ENCODE data around the gene FOXA1. TPM values are rescaled to one million over a fixed set of nuclear protein-coding genes. Genes with fewer than 3 reads are reported as not detected.
A peak's percentile ranks its signal among the peaks of the same experiment; 100 is the strongest.

FOXA1 gene
- total and polyA plus RNA-seq, 7 donors = 14.4 to 19.4 (median 18.3) TPM; not detected in 4

DNA sequence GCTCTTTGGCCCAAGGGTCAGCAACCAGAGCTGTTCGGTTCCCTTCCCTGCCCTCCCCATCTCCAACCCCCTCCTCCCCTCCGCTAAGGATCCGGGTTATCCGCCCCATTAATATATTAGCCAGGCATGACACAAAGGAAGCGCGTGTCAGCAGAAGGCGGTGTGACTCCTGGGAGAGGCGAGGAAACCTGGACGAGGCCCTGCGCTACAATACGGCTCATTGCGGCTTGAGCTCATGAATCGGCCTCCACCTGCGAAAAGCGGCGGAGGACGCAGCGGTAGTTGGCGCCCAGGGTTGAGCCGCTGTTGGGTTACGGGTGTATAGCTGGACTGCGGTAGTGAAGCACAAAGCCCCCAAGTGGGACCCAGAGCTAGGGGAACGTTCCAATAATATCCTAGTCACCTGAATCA is 9.9 kb downstream of the FOXA1 start:
- TF ChIP-seq EP300 (IDR thresholded peaks at IDR 0.05) = no peak
- no peak for TF ChIP-seq POLR2AphosphoS5 (IDR thresholded peaks at IDR 0.05)
- TF ChIP-seq, protein P1, sequence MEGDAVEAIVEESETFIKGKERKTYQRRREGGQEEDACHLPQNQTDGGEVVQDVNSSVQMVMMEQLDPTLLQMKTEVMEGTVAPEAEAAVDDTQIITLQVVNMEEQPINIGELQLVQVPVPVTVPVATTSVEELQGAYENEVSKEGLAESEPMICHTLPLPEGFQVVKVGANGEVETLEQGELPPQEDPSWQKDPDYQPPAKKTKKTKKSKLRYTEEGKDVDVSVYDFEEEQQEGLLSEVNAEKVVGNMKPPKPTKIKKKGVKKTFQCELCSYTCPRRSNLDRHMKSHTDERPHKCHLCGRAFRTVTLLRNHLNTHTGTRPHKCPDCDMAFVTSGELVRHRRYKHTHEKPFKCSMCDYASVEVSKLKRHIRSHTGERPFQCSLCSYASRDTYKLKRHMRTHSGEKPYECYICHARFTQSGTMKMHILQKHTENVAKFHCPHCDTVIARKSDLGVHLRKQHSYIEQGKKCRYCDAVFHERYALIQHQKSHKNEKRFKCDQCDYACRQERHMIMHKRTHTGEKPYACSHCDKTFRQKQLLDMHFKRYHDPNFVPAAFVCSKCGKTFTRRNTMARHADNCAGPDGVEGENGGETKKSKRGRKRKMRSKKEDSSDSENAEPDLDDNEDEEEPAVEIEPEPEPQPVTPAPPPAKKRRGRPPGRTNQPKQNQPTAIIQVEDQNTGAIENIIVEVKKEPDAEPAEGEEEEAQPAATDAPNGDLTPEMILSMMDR (IDR thresholded peaks at IDR 0.05) = no peak
- TF ChIP-seq POLR2A (IDR thresholded peaks at IDR 0.05) = no peak
- intact Hi-C loops (cut with DNase I) = loop anchor here (10.0 kb wide), 1 partner anchor 290 kb away; no protein-coding TSS in a partner anchor
- peaks cover 0 to 28% (median 26%) of the 10 kb centered on the region in 4 donors for H3K4me1 ChIP-seq
- no peak for DNase-seq
- H3K27ac ChIP-seq = no peak overlapping the region
- peaks cover 49 to 90% (median 79%) of the 10 kb centered on the region in 3 donors for H3K27me3 ChIP-seq
- no peaks in the 10 kb centered on the region for H3K9me3 ChIP-seq
- no peak overlapping the region for H3K4me3 ChIP-seq
- WGBS, 2 donors = 5 to 8% methylated on average over 23 of the region's 23 CpGs
- no peaks in the 10 kb centered on the region for H3K36me3 ChIP-seq

DNA sequence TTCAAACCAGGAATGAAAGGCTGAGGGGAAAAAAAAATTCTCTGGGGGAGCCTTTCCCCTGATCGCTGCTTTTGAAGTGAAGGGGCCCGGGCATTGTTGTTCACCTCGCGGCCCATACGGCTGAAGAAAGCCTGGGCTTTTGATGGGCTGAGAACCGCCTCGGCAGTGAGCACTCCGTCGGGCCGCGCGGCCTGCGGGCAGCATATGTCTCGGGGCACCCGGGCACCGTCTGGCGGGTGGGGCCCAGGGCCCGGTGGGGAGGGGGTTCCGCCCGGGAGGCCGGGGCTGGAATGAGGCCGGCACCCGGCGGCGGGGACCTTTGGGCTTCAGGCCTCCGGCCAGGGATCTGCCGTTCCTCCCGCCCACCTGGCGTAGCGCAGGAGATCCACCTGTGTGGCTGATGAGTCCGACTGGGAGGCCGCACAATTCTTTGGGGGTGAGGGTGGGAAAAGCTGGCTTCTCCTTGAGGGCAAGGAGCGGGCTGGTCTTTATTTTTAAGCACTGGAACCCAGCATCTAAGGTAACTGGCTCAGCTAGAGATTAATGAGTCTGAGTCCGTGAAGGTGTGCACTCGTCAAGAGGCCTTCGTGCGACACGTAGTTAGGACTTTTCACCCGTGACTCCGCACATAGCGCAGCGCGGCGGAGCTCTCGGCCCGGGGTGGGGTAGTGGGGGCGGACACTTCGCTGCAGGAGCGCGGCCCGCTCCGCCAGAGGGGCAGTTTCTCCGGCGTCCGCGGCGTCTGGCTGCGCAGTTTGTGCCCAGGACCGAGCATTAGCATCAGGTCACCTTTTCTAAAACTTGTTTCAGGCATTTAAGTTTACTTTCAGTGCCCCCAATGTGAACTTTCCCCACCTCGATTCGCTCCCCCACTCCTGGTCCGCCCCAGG is 10.6 kb downstream of the FOXA1 start:
- intact Hi-C loops (cut with DNase I) = loop anchor here (10.0 kb wide), 1 partner anchor 290 kb away; no protein-coding TSS in a partner anchor
- DNase-seq = no peak
- TF ChIP-seq POLR2A (IDR thresholded peaks at IDR 0.05) (no peak), POLR2AphosphoS5 (IDR thresholded peaks at IDR 0.05) (no peak)
- TF ChIP-seq, protein P1 (IDR thresholded peaks at IDR 0.05) = no peak
- H3K27ac ChIP-seq = no peak overlapping the region
- no peaks in the 10 kb centered on the region for H3K36me3 ChIP-seq
- H3K4me1 ChIP-seq = peaks cover 0 to 28% (median 26%) of the 10 kb centered on the region in 4 donors
- H3K9me3 ChIP-seq = no peaks in the 10 kb centered on the region
- WGBS, 2 donors = 4 to 6% methylated on average over 62 of the region's 62 CpGs
- peaks cover 49 to 90% (median 72%) of the 10 kb centered on the region in 3 donors for H3K27me3 ChIP-seq
- no peak overlapping the region for H3K4me3 ChIP-seq

DNA sequence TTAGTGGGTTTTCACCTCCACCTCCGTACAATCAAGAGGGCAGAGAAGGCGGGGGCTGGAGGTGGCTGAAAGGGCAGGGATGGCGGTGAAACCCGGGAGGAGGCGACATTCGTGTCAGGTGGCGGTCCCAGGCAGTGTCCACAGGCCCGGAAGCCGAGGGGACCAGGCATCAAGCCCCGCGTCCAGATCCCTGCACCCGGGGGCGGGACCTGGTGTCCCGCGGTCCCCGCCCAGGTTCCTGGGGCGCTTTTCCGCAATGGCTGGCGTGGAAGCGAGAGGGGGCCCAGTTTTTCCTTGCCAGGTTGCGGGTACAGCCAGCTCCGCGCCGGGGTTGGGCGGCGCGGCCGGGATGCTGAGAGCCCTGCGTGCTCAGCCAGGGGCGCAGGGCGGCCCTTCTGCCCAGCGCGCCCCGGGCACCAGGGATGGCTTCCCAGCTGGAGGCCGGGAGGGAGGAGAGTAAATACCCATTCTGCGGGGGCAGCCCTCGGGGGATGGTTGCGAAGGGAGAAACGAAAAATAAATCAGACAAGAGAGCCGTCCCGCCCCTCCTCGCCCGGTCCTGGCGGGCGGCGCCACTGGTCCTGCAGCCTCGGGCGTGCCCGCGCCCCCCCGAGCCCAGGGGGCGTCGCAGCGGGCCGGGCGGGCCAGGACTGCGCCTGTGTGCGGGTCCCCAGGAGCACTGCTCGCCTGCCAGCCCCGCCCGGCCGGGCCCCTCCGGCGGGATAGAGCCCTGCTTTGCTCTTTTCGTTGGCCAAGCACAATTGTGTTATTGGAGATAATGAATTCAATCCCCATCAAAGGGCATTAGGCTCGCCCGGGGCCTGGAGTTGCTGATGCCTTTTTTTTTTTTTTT is 11.5 kb downstream of the FOXA1 start:
- Histone ChIP-seq H3K9me3 (no peaks in the 10 kb centered on the region), H3K4me1 (peaks cover 0 to 28% (median 26%) of the 10 kb centered on the region in 4 donors), H3K27ac (no peak overlapping the region), H3K4me3 (peak overlapping the region in 1 of 4 donors; percentile 8), H3K36me3 (no peaks in the 10 kb centered on the region), H3K27me3 (peaks cover 42 to 88% (median 64%) of the 10 kb centered on the region in 3 donors)
- 2 to 4% methylated on average over 67 of the region's 67 CpGs for WGBS, 2 donors
- TF ChIP-seq POLR2A (IDR thresholded peaks at IDR 0.05) = no peak
- TF ChIP-seq, protein P1 (IDR thresholded peaks at IDR 0.05) = no peak
- TF ChIP-seq EP300 (IDR thresholded peaks at IDR 0.05) = no peak
- TF ChIP-seq POLR2AphosphoS5 (IDR thresholded peaks at IDR 0.05) = no peak
- intact Hi-C loops (cut with DNase I) = loop anchor here (10.0 kb wide), 1 partner anchor 291 kb away; no protein-coding TSS in a partner anchor
- DNase-seq = no peak

DNA sequence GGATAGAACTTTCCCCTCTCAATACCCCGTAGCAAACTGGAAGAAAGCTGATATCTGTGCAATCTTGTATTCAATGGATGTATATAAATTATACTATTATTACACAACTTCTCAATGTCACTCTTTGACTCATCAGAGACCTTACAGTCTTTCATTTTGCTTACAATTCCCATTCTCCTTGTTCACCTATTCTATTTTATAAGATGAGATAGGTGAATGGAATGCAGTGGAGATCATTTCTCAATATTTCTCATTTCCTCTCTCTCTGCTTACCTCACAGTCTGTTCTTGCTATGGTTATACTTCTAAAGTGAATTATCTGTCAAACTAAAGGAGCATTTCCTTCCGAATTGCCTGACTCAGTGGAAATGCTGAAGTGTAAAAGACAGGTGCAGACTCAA is 14.9 kb downstream of the FOXA1 start:
- 83 to 89% methylated on average over 2 of the region's 2 CpGs for WGBS, 2 donors
- H3K4me1 ChIP-seq = peaks cover 0 to 18% (median 17%) of the 10 kb centered on the region in 4 donors
- intact Hi-C loops (cut with DNase I) = loop anchor here (10.0 kb wide), 1 partner anchor 295 kb away; no protein-coding TSS in a partner anchor

More for the DNA sequence above, 14.9 kb downstream of the FOXA1 start:
- DNase-seq = no peak
- Histone ChIP-seq H3K27ac (no peak overlapping the region), H3K4me3 (no peak overlapping the region), H3K9me3 (no peaks in the 10 kb centered on the region), H3K36me3 (no peaks in the 10 kb centered on the region), H3K27me3 (peaks cover 18 to 72% (median 38%) of the 10 kb centered on the region in 3 donors)
- TF ChIP-seq EP300 (IDR thresholded peaks at IDR 0.05) (no peak), POLR2A (IDR thresholded peaks at IDR 0.05) (no peak), POLR2AphosphoS5 (IDR thresholded peaks at IDR 0.05) (no peak)
- TF ChIP-seq, protein P1 (IDR thresholded peaks at IDR 0.05) = no peak

All from sigmoid colon (tissue), 7 donors.